Suppressor macrophage treated with lipopolysaccharide for 4 hours (primary cell): ENCODE measurements around the gene GOLPH3L.
"Not testable (repeated sequence)": the region's sequence is repeated elsewhere in the genome, so short reads cannot be mapped to it uniquely, and the experiment has no call there.

Experiments used
- DNase-seq: peaks from one replicate; pipeline ENCODE4 v3.0.0-alpha.2; 2020

GOLPH3L gene

DNA sequence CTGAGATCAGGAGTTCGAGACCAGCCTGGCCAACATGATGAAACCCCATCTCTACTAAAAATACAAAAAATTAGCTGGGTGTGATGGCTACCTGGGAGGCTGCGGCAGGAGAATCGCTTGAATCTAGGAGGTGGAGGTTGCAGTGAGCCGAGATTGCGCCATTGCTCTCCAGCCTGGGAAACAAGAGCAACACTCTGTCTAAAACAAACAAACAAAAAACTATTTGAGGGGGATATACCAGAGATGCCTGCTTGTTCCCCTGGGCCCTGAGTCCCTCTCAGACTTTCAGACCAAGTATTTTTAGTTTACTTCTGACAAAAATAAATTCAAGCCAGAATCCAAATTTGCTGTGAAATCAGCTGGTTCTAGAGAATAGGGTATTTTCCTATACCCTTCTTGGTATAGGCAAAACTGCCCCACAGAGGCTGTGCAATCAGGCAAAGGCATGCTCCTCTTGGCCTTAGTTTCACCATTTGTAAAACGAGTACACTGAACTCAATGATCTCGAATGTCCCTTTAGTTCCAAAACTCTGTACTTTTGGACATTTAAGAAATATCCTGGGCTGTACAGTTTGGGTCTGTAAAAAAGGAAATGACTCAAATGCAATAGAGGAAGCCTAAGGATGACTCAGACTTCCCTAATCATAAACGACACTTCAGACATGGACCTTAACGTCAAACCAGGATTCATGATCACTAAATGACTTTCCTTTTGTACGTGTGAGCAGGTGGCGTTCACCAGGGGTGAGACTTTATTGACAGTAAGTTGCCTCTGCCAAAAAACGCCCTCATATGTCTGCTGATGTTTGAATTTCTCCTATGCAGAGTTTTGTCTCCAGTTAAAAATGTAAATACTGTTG lies 83.7 kb downstream of the GOLPH3L start:
- DNase-seq: peak; percentile 95

DNA sequence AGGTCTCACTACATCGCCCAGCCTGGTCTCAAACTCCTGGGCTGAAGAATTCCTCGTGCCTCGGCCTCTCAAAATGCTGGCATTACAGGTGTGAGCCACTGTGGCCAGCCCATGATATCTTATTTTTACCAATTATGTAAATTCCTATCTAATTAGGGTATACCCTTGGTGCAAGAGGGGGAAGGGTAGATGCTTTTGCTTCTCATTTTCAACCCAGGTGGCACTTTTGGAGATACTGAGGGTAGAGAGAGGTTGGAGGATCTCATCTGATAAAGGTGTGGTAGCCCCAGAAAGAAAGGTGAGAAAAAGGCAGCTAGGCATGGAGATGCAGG lies 85.0 kb downstream of the GOLPH3L start:
- no peak for DNase-seq

GRCh38 chr1:150610576-150610975 lies 86.4 kb downstream of the GOLPH3L start:
- DNase-seq: no peak

- DNase-seq: no peak
Observed at GRCh38 chr1:150609732-150610131, 87.2 kb downstream of the GOLPH3L start.

- no peak for DNase-seq
Observed at GRCh38 chr1:150606463-150607142, 90.4 kb downstream of the GOLPH3L start.

DNA sequence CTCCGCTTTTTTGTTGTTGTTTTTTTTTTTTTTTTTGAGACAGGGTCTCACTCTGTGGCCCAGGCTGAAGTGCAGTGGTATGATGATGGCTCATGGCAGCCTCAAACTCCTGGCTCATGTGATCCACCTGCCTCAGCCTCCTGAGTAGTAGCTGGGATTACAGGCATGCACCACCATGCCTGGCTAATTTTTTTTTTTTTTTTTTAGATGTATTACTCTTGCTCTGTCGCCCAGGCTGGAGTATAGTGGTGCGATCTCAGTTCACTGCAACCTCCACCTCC lies 91.6 kb downstream of the GOLPH3L start:
- not testable (repeated sequence) for DNase-seq

DNA sequence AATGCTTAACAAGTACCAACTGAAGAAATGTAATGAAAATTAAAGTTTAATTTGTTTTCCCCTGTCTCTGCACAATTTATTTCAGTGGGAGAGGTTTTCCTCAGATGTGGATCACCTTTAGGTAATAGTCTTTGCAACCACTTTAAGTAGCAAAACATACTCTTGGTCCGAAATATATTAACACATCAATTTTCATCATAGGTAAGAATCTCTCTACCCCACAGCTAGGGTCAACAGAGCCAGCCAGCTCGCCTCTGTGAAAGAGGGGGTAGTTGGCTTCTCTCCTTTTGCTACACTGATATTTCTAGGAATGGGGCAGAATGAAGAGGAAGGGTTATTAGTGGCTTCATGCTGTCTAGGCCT lies 92.7 kb downstream of the GOLPH3L start:
- no peak for DNase-seq

GRCh38 chr1:150603711-150604110 lies 93.2 kb downstream of the GOLPH3L start:
- DNase-seq: no peak

GRCh38 chr1:150602372-150602771 lies 94.6 kb downstream of the GOLPH3L start:
- not testable (repeated sequence) for DNase-seq

DNA sequence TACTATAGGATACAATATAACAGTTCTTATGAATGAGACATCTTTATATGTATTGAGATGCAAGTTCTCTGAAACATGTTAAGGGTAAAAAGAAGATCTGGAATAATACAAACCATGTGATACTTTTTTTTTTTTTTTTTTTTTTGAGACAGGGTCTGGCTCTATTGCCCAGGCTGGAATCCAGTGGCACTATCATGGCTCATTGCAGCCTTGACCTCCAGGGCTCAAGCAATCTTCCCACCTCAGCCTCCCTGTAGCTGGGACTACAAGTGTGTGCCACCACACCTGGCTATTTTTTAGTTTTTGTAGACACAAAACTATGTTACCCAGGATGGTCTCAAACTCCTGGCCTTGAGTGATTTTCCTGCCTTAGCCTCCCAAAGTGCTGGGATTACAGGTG lies 95.4 kb downstream of the GOLPH3L start:
- no peak for DNase-seq

DNA sequence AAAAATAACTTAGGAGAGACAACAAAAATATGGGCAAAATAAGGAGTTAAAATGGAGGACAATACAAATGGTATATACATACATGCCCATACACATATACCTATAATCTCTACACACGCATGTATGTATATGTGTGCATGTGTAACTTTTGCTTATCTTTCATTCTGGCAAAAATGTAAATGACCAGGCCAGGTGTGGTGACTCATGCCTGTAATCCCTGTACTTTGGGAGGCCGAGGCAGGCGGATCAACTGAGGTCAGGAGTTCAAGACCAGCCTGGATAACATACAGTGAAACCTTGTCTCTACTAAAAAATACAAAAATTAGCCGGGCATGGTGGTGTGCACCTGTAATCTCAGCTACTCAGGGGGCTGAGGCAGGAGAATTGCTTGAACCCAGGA lies 98.6 kb downstream of the GOLPH3L start:
- DNase-seq: not testable (repeated sequence)

DNA sequence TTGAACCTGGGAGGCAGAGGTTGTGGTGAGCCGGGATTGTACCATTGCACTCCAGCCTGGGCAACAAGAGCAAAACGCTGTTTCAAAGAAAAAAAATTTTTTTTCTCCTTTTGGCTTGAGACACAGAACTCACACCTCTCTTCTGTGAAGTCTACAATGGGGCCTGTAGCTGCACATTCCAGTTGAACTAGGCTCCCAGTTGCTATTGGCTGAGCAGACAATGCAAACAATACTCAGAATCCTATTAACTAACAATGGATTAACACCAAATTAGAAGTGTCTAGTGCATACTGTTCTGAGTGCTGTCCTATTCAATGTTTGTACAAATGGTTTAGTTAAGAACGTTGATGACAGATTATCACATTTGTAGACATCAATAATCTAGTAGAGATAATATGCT lies 100.0 kb downstream of the GOLPH3L start:
- DNase-seq: no peak
